Muscle of leg (tissue), 16 donors: ENCODE data around the gene ZNF501. TPM values are rescaled to one million over a fixed set of nuclear protein-coding genes. Genes with fewer than 3 reads are reported as not detected.

ENCODE experiments used
- DNase-seq: peaks from one replicate; pipeline ENCODE4 v3.0.0; 2013
- H3K27ac ChIP-seq: one replicate; pipeline ENCODE4 v1.5.1; 2013; ENCODE audit warnings: mild to moderate bottlenecking, low read length, control low read depth
- H3K27me3 ChIP-seq: one replicate; pipeline ENCODE4 v1.6.1; 2013; ENCODE audit warnings: low read length; ENCODE audit not compliant: control insufficient read depth, insufficient read depth
- H3K36me3 ChIP-seq: one replicate; pipeline ENCODE4 v1.6.1; 2013; ENCODE audit warnings: low read length; ENCODE audit not compliant: control insufficient read depth, insufficient read depth
- H3K4me1 ChIP-seq: one replicate; pipeline ENCODE4 v1.6.1; 2013; ENCODE audit warnings: low read length; ENCODE audit not compliant: control insufficient read depth, insufficient read depth
- H3K4me3 ChIP-seq: one replicate; pipeline ENCODE4 v1.5.1; 2013; ENCODE audit warnings: low read length, control low read depth
- H3K9me3 ChIP-seq: replicated peaks from 2 replicates; pipeline ENCODE4 v1.6.1; 2013; ENCODE audit warnings: low read depth, low read length; ENCODE audit not compliant: control insufficient read depth
- WGBS: methylation state at CpG from one replicate; pipeline ENCODE4 v1.1.5; 2013; ENCODE audit warnings: missing lambda C conversion rate; ENCODE audit not compliant: insufficient coverage; 5-methylcytosine and 5-hydroxymethylcytosine counted together
- long read RNA-seq, 11 donors: transcript quantifications; one replicate each; lab custom pipeline, GENCODE V29; 2026
- polyA plus RNA-seq, 8 donors: library from polyadenylated mRNA; unstranded; fragments of 120-200 nt; gene quantifications; one replicate each; pipeline versions ENCODE4 v1.2.1 to v1.2.3, GENCODE V29; 2013; ENCODE audit warnings: inconsistent platforms in 1 of 8, low replicate concordance in 1 of 8; ENCODE audit not compliant: insufficient read length in 8 of 8, insufficient read depth in 1 of 8
- total RNA-seq: library from RNA; stranded (reverse); fragments of 120-200 nt; gene quantifications from one replicate; pipeline ENCODE4 v1.2.4, GENCODE V29; 2013

ZNF501 gene
- 8.6 TPM for total RNA-seq
- polyA plus RNA-seq = 1 to 10 TPM; 4.6 to 7.2 (median 5.4) TPM
- long read RNA-seq, donor 1 = 0 reads
- long read RNA-seq, donor 2 = 0 reads
- long read RNA-seq, donor 3, partial matches to known transcripts = 0 of 3 reads
- long read RNA-seq, donor 3, other reads (novel, unspliced or antisense) = 0 of 3 reads
- long read RNA-seq, donor 4, partial matches to known transcripts = 0 of 1 reads
- long read RNA-seq, donor 4, other reads (novel, unspliced or antisense) = 0 of 1 reads
- long read RNA-seq, donor 5, partial matches to known transcripts = 0 of 5 reads
- long read RNA-seq, donor 5, other reads (novel, unspliced or antisense) = 0 of 5 reads
- long read RNA-seq, donor 6, partial matches to known transcripts = 0 of 1 reads
- long read RNA-seq, donor 6, other reads (novel, unspliced or antisense) = 0 of 1 reads
- long read RNA-seq, donor 7, partial matches to known transcripts = 26 of 30 reads
- long read RNA-seq, donor 7, other reads (novel, unspliced or antisense) = 0 of 30 reads
- long read RNA-seq, donor 8, partial matches to known transcripts = 0 of 2 reads
- long read RNA-seq, donor 8, other reads (novel, unspliced or antisense) = 0 of 2 reads
- long read RNA-seq, donor 9, partial matches to known transcripts = 0 of 3 reads
- long read RNA-seq, donor 9, other reads (novel, unspliced or antisense) = 0 of 3 reads
- long read RNA-seq, donor 10, partial matches to known transcripts = 0 of 6 reads
- long read RNA-seq, donor 10, other reads (novel, unspliced or antisense) = 0 of 6 reads
- long read RNA-seq, donor 11, partial matches to known transcripts = 0 of 5 reads
- long read RNA-seq, donor 11, other reads (novel, unspliced or antisense) = 0 of 5 reads

- H3K9me3 ChIP-seq = peaks cover 56% of the 10 kb centered on the region
- no peaks in the 10 kb centered on the region for H3K27me3 ChIP-seq
- H3K27ac ChIP-seq = peak within 1 kb of the TSS; percentile 45
- H3K4me3 ChIP-seq = peak within 1 kb of the TSS; percentile 83
- H3K4me1 ChIP-seq = peaks cover 6% of the 10 kb centered on the region
- peak; percentile 96 for DNase-seq
- WGBS = under 1% methylated on average over 42 of the region's 46 CpGs
- peaks cover 24% of the 10 kb centered on the region for H3K36me3 ChIP-seq
Observed at GRCh38 chr3:44729384-44729910, at the start of gene ZNF501. Gene ZNF501, plus strand, starts transcription at chr3:44729635. Its CDS starts 4,787 bp downstream, at chr3:44734422.

- no peak for DNase-seq
- 86% methylated on average over 2 of the region's 4 CpGs for WGBS
Observed at GRCh38 chr3:44680921-44681455, 48.4 kb upstream of the ZNF501 start.

GRCh38 chr3:44682182-44682896 lies 47.1 kb upstream of the ZNF501 start:
- no peak for DNase-seq
- WGBS = no CpG with 5 or more reads among the region's 2 CpGs
- H3K27ac ChIP-seq = no peak overlapping the region
- no peak overlapping the region for H3K4me3 ChIP-seq
- H3K4me1 ChIP-seq = peaks cover 6% of the 10 kb centered on the region
- no peaks in the 10 kb centered on the region for H3K27me3 ChIP-seq
- peaks cover 35% of the 10 kb centered on the region for H3K9me3 ChIP-seq
- no peaks in the 10 kb centered on the region for H3K36me3 ChIP-seq

More at GRCh38 chr3:44680921-44681455, 48.4 kb upstream of the ZNF501 start:
- Histone ChIP-seq H3K36me3 (no peaks in the 10 kb centered on the region), H3K4me3 (no peak overlapping the region), H3K9me3 (peaks cover 35% of the 10 kb centered on the region), H3K27me3 (no peaks in the 10 kb centered on the region), H3K4me1 (peaks cover 6% of the 10 kb centered on the region), H3K27ac (no peak overlapping the region)

GRCh38 chr3:44685128-44685800 lies 44.2 kb upstream of the ZNF501 start:
- peaks cover 32% of the 10 kb centered on the region for H3K9me3 ChIP-seq
- peak overlapping the region; percentile 56 for H3K4me3 ChIP-seq
- no peak overlapping the region for H3K27ac ChIP-seq
- no peaks in the 10 kb centered on the region for H3K27me3 ChIP-seq
- peaks cover 6% of the 10 kb centered on the region for H3K4me1 ChIP-seq
- peak; percentile 90 for DNase-seq
- H3K36me3 ChIP-seq = no peaks in the 10 kb centered on the region
- WGBS = 0% methylated on average over 34 of the region's 48 CpGs

- Histone ChIP-seq H3K36me3 (no peaks in the 10 kb centered on the region), H3K27ac (no peak overlapping the region), H3K4me3 (no peak overlapping the region), H3K4me1 (peaks cover 6% of the 10 kb centered on the region), H3K27me3 (no peaks in the 10 kb centered on the region), H3K9me3 (peaks cover 15% of the 10 kb centered on the region)
- WGBS = no CpG with 5 or more reads among the region's 1 CpG
- no peak for DNase-seq
Observed at GRCh38 chr3:44687898-44688297, 41.5 kb upstream of the ZNF501 start.

GRCh38 chr3:44712455-44713075 lies 16.9 kb upstream of the ZNF501 start, which contains the start of gene ZNF502:
Gene ZNF502, plus strand, starts transcription at chr3:44712660. Its CDS starts 7,602 bp downstream, at chr3:44720262.
- peaks cover 26% of the 10 kb centered on the region for H3K9me3 ChIP-seq

GRCh38 chr3:44721231-44722102 lies 8.0 kb upstream of the ZNF501 start:
- Histone ChIP-seq H3K4me1 (no peaks in the 10 kb centered on the region), H3K9me3 (peaks cover 73% of the 10 kb centered on the region), H3K27ac (no peak overlapping the region), H3K36me3 (peaks cover 30% of the 10 kb centered on the region), H3K4me3 (no peak overlapping the region), H3K27me3 (no peaks in the 10 kb centered on the region)
- 100% methylated on average over 1 of the region's 10 CpGs for WGBS
- no peak for DNase-seq

More at GRCh38 chr3:44712455-44713075, 16.9 kb upstream of the ZNF501 start, which contains the start of gene ZNF502:
- DNase-seq = peak; percentile 97
- Histone ChIP-seq H3K27ac (peak within 1 kb of the TSS; percentile 80), H3K4me1 (peaks cover 4% of the 10 kb centered on the region), H3K4me3 (peak within 1 kb of the TSS; percentile 92), H3K36me3 (peaks cover 3% of the 10 kb centered on the region), H3K27me3 (peaks cover 2% of the 10 kb centered on the region)
- WGBS = under 1% methylated on average over 36 of the region's 36 CpGs

- no peaks in the 10 kb centered on the region for H3K27me3 ChIP-seq
- DNase-seq = no peak
- H3K4me1 ChIP-seq = no peaks in the 10 kb centered on the region
- WGBS = no CpG with 5 or more reads among the region's 1 CpG
- peaks cover 30% of the 10 kb centered on the region for H3K36me3 ChIP-seq
- no peak overlapping the region for H3K4me3 ChIP-seq
- H3K9me3 ChIP-seq = peaks cover 74% of the 10 kb centered on the region
- no peak overlapping the region for H3K27ac ChIP-seq
Observed at GRCh38 chr3:44722103-44722401, 7.4 kb upstream of the ZNF501 start.
